KMS-11 (cell line): ENCODE results near the gene TBC1D24.
A peak's percentile ranks its signal among the peaks of the same experiment; 100 is the strongest.

Source experiments
- H2AFZ ChIP-seq: fragments of 200-600 bp; sonication (generic); 2 replicates; pipeline ENCODE4 v1.6.1; 2016; ENCODE audit warnings: antibody characterized with exemption, mixed run types, low read depth
- H3K27ac ChIP-seq: fragments of 200-600 bp; sonication (generic); 2 replicates; pipeline ENCODE4 v1.6.1; 2016; ENCODE audit warnings: mild to moderate bottlenecking, mixed run types
- H3K27me3 ChIP-seq: fragments of 200-600 bp; sonication (generic); 2 replicates; pipeline ENCODE4 v1.6.1; 2017; ENCODE audit warnings: mild to moderate bottlenecking, low read depth, mixed run types, moderate library complexity; ENCODE audit not compliant: insufficient read depth
- H3K36me3 ChIP-seq: fragments of 200-600 bp; sonication (generic); 2 replicates; pipeline ENCODE4 v1.6.1; 2017; ENCODE audit warnings: mild to moderate bottlenecking, mixed run types; ENCODE audit not compliant: insufficient read depth
- H3K4me1 ChIP-seq: fragments of 200-600 bp; sonication (generic); 2 replicates; pipeline ENCODE4 v1.6.1; 2016; ENCODE audit warnings: mild to moderate bottlenecking, low read depth, mixed run types; ENCODE audit not compliant: poor library complexity, severe bottlenecking
- H3K4me2 ChIP-seq: fragments of 200-600 bp; sonication (generic); 2 replicates; pipeline ENCODE4 v1.7.0; 2016; ENCODE audit warnings: mild to moderate bottlenecking, mixed run types
- H3K4me3 ChIP-seq: fragments of 200-600 bp; sonication (generic); IDR thresholded peaks from 2 replicates; pipeline ENCODE4 v1.6.1; 2017; ENCODE audit warnings: low read depth, low read length, mixed read lengths; ENCODE audit not compliant: insufficient read depth
- H3K79me2 ChIP-seq: fragments of 200-600 bp; sonication (generic); 2 replicates; pipeline ENCODE4 v1.6.1; 2016; ENCODE audit warnings: low read depth, mixed run types; ENCODE audit not compliant: insufficient read depth
- H3K9ac ChIP-seq: fragments of 200-600 bp; sonication (generic); 2 replicates; pipeline ENCODE4 v1.6.1; 2016; ENCODE audit warnings: mild to moderate bottlenecking, mixed run types
- H4K20me1 ChIP-seq: fragments of 200-600 bp; sonication (generic); 2 replicates; pipeline ENCODE4 v1.6.1; 2016; ENCODE audit warnings: mild to moderate bottlenecking, mixed run types; ENCODE audit not compliant: insufficient read depth
- CTCF ChIP-seq: fragments of 200-600 bp; sonication (generic); conservative IDR thresholded peaks from 2 replicates; pipeline ENCODE4 v1.6.1; 2017; ENCODE audit warnings: low read depth, mild to moderate bottlenecking, antibody characterized with exemption, low read length, moderate library complexity, mixed read lengths

The TBC1D24 gene

GRCh38 chr16:2518823-2519710 lies 44.1 kb downstream of the TBC1D24 start:
- peaks cover 4% of the 10 kb centered on the region; the same call in 1 of the 2 replicates for H4K20me1 ChIP-seq
- H3K9ac ChIP-seq, result no peak overlapping the region
- peaks cover 76% of the 10 kb centered on the region for H3K79me2 ChIP-seq
- H3K4me1 ChIP-seq, result peaks cover 34% of the 10 kb centered on the region
- no peak overlapping the region for H3K4me2 ChIP-seq
- no peak overlapping the region for H3K4me3 ChIP-seq
- H3K27me3 ChIP-seq, result no peaks in the 10 kb centered on the region
- H3K27ac ChIP-seq, result no peak overlapping the region
- H3K36me3 ChIP-seq, result no peaks in the 10 kb centered on the region
- no peak overlapping the region for H2AFZ ChIP-seq
- TF ChIP-seq CTCF, result no peak

- Histone ChIP-seq H3K36me3 (no peaks in the 10 kb centered on the region), H3K27me3 (no peaks in the 10 kb centered on the region), H3K9ac (no peak overlapping the region)
Observed at GRCh38 chr16:2519711-2520080, 44.8 kb downstream of the TBC1D24 start.

GRCh38 chr16:2520097-2520783 lies 45.3 kb downstream of the TBC1D24 start, which contains the start of gene AMDHD2:
TSS of gene AMDHD2 (plus strand) at chr16:2520371. CDS start at chr16:2520459, 88 bp downstream.
- TF ChIP-seq CTCF, result no peak
- peaks cover 30% of the 10 kb centered on the region for H3K4me1 ChIP-seq
- peaks cover 66% of the 10 kb centered on the region for H3K79me2 ChIP-seq
- no peaks in the 10 kb centered on the region for H3K27me3 ChIP-seq
- no peak within 1 kb of the TSS for H3K4me3 ChIP-seq
- peak within 1 kb of the TSS; percentile 52; the same call in 1 of the 2 replicates for H3K27ac ChIP-seq
- no peaks in the 10 kb centered on the region for H3K36me3 ChIP-seq
- peak within 1 kb of the TSS; percentile 19; the same call in 1 of the 2 replicates for H2AFZ ChIP-seq
- H3K9ac ChIP-seq, result peak within 1 kb of the TSS; percentile 66; the same call in 1 of the 2 replicates
- H4K20me1 ChIP-seq, result no peaks in the 10 kb centered on the region; the same call in 1 of the 2 replicates
- H3K4me2 ChIP-seq, result peak within 1 kb of the TSS; percentile 74

More at GRCh38 chr16:2519711-2520080, 44.8 kb downstream of the TBC1D24 start:
- H3K27ac ChIP-seq, result no peak overlapping the region
- peaks cover 71% of the 10 kb centered on the region for H3K79me2 ChIP-seq
- no peak overlapping the region for H2AFZ ChIP-seq
- H3K4me3 ChIP-seq, result no peak overlapping the region
- H3K4me1 ChIP-seq, result peaks cover 34% of the 10 kb centered on the region
- TF ChIP-seq CTCF, result no peak
- peaks cover 4% of the 10 kb centered on the region; the same call in 1 of the 2 replicates for H4K20me1 ChIP-seq
- H3K4me2 ChIP-seq, result no peak overlapping the region

DNA sequence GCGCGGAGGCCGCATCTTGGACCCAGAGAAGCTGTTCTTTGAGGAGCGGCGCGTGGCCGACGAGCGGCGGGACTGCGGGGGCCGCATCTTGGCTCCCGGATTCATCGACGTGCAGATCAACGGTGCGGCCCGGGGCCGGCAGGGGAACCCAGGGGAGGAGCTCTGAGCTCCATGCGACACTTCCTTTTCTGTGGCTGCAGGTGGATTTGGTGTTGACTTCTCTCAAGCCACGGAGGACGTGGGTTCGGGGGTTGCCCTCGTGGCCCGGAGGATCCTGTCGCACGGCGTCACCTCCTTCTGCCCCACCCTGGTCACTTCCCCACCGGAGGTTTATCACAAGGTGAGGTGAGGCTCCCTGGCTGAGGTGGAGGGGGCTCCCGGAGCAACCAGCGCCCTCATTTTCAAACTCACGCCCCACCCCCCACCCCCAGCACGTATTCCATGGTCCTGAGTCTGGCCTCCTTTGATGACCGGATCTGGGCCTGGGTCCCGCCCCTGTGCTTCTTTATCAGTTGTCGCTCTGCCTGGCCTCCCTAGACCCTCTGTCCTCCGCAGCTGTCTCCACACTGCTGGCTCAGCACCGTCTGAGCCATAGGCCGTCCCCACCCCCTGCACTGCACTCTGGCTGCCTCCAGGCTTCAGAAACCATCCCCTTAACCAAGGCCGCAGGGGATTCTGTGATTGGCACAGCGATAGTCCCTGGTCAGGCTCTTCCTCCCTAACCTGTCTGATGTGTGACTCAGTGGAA lies 46.0 kb downstream of the TBC1D24 start:
- H3K79me2 ChIP-seq, result peaks cover 59% of the 10 kb centered on the region
- H3K9ac ChIP-seq, result peak overlapping the region; percentile 66; the same call in 1 of the 2 replicates
- H3K36me3 ChIP-seq, result no peaks in the 10 kb centered on the region
- H4K20me1 ChIP-seq, result no peaks in the 10 kb centered on the region; the same call in 1 of the 2 replicates
- H3K4me3 ChIP-seq, result no peak overlapping the region
- H3K4me2 ChIP-seq, result peak overlapping the region; percentile 74
- no peak for TF ChIP-seq CTCF
- H3K27ac ChIP-seq, result peak overlapping the region; percentile 52; the same call in 1 of the 2 replicates
- no peaks in the 10 kb centered on the region for H3K27me3 ChIP-seq
- peaks cover 23% of the 10 kb centered on the region for H3K4me1 ChIP-seq
- H2AFZ ChIP-seq, result peak overlapping the region; percentile 19; the same call in 1 of the 2 replicates
